Adrenal gland (tissue), 5 donors: ENCODE data around the gene PRAMEF4.

Experiments used
- POLR2A ChIP-seq, 2 donors: fragments of 450-650 bp; IDR thresholded peaks; one replicate each; pipeline ENCODE4 v1.6.1; 2017; ENCODE audit warnings: antibody characterized with exemption in 2 of 2, mild to moderate bottlenecking in 2 of 2, moderate library complexity in 1 of 2
- TF ChIP-seq, protein P1 (sequence below), 6 experiments: fragments of 450-650 bp in 4 of 6; fragments of 200-600 bp in 2 of 6; sonication (generic) in 1 of 6; IDR thresholded peaks; 1 replicate in 5 of 6; 2 replicates in 1 of 6; pipeline versions ENCODE4 v1.5.1 to v1.8.0; 2016 to 2021; ENCODE audit warnings: antibody characterized with exemption in 6 of 6, mild to moderate bottlenecking in 2 of 6, moderate library complexity in 1 of 6
- donor health status: DM: no; HTN: no; CAD: no.

DNA sequence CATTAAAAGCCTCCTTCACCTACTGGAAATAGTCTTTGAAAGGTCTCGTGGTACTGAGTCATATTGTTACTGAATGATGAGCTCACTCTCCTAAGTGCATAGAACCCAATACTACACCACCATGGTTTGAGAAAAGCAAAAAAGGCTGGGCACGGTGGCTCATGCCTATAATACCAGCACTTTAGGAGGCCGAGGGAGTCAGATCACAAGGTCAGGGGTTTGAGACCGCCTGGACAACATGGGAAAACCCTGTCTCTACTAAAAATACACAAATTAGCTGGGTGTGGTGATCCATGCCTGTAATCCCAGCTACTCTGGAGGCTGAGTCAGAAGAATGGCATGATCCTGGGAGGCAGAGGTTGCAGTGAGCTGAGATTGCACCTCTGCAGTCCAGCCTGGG, 34.2 kb downstream of the PRAMEF4 start:
- TF ChIP-seq, protein P1, sequence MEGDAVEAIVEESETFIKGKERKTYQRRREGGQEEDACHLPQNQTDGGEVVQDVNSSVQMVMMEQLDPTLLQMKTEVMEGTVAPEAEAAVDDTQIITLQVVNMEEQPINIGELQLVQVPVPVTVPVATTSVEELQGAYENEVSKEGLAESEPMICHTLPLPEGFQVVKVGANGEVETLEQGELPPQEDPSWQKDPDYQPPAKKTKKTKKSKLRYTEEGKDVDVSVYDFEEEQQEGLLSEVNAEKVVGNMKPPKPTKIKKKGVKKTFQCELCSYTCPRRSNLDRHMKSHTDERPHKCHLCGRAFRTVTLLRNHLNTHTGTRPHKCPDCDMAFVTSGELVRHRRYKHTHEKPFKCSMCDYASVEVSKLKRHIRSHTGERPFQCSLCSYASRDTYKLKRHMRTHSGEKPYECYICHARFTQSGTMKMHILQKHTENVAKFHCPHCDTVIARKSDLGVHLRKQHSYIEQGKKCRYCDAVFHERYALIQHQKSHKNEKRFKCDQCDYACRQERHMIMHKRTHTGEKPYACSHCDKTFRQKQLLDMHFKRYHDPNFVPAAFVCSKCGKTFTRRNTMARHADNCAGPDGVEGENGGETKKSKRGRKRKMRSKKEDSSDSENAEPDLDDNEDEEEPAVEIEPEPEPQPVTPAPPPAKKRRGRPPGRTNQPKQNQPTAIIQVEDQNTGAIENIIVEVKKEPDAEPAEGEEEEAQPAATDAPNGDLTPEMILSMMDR (IDR thresholded peaks at IDR 0.05), result no peak
- TF ChIP-seq POLR2A (IDR thresholded peaks at IDR 0.05), result no peak
